HG02798 (cell line): ENCODE results near the gene LIMS2.

ENCODE experiments used
- ATAC-seq: cut with Tn5 transposase; IDR thresholded peaks from one replicate; pipeline ENCODE4 v1.9.1; 2021; ENCODE audit warnings: mild to moderate bottlenecking; ENCODE audit not compliant: unreplicated experiment, poor library complexity

The LIMS2 gene

GRCh38 chr2:127661072-127661649, 14.2 kb downstream of the LIMS2 start:
- no peak for ATAC-seq

- no peak for ATAC-seq
Observed at GRCh38 chr2:127660291-127660578, 15.1 kb downstream of the LIMS2 start.

GRCh38 chr2:127659408-127660290, 15.7 kb downstream of the LIMS2 start:
- no peak for ATAC-seq

- ATAC-seq: no peak
Observed at GRCh38 chr2:127658641-127659407, 16.5 kb downstream of the LIMS2 start.

- no peak for ATAC-seq
Observed at GRCh38 chr2:127658146-127658545, 17.2 kb downstream of the LIMS2 start.

GRCh38 chr2:127657232-127657595, 18.1 kb downstream of the LIMS2 start:
- no peak for ATAC-seq

GRCh38 chr2:127656569-127657231, 18.6 kb downstream of the LIMS2 start:
- no peak for ATAC-seq

- ATAC-seq: no peak
Observed at GRCh38 chr2:127655209-127656073, 19.9 kb downstream of the LIMS2 start.

GRCh38 chr2:127654838-127655175, 20.5 kb downstream of the LIMS2 start:
- ATAC-seq: no peak

GRCh38 chr2:127654084-127654837, 21.1 kb downstream of the LIMS2 start:
- no peak for ATAC-seq

- ATAC-seq: no peak
Observed at GRCh38 chr2:127653421-127654083, 21.8 kb downstream of the LIMS2 start.

- no peak for ATAC-seq
Observed at GRCh38 chr2:127652786-127653357, 22.5 kb downstream of the LIMS2 start.

GRCh38 chr2:127651971-127652550, 23.3 kb downstream of the LIMS2 start:
- no peak for ATAC-seq

GRCh38 chr2:127651381-127651809, 23.9 kb downstream of the LIMS2 start:
- ATAC-seq: no peak

GRCh38 chr2:127650785-127651380, 24.4 kb downstream of the LIMS2 start:
- ATAC-seq: no peak

GRCh38 chr2:127650041-127650784, 25.1 kb downstream of the LIMS2 start:
- peak; percentile 11 for ATAC-seq

- ATAC-seq: peak; percentile 67
Observed at GRCh38 chr2:127649684-127650040, 25.7 kb downstream of the LIMS2 start.
